GM21737 (cell line): Measurements from ENCODE around the gene ZMYND11.
"Not testable (repeated sequence)": the region's sequence is repeated elsewhere in the genome, so short reads cannot be mapped to it uniquely, and the experiment has no call there.

ENCODE experiments used
- ATAC-seq: cut with Tn5 transposase; IDR thresholded peaks from one replicate; pipeline ENCODE4 v1.9.1; 2021; ENCODE audit warnings: mild to moderate bottlenecking, moderate library complexity; ENCODE audit not compliant: unreplicated experiment

The ZMYND11 gene

GRCh38 chr10:132946-133898, 2.0 kb upstream of the ZMYND11 start:
- no peak for ATAC-seq

GRCh38 chr10:134247-135131, 766 bp upstream of the ZMYND11 start:
- ATAC-seq = peak; percentile 34

GRCh38 chr10:135601-136464, 578 bp downstream of the ZMYND11 start:
- ATAC-seq = peak; percentile 37

GRCh38 chr10:136465-136762, 1.2 kb downstream of the ZMYND11 start:
- no peak for ATAC-seq

GRCh38 chr10:137031-137430, 1.8 kb downstream of the ZMYND11 start:
- no peak for ATAC-seq

DNA sequence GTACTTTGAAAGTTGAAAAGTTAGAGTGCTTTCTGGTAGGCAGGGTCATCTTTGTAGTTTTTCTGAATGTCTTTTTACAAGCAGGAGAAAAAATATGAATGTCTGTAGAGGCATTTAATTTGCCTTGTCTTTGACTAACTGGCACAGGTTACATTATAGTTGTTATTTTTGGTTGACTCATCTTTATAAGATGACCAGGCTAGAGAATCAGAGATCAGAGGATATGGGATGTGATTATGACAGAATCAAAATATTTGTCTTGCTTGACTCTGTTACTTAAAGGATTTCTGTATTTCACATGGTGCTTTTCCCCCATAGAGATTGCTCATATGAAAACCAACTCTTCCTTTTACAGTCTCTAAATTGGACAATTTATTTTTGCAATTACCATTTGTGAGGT, 2.4 kb downstream of the ZMYND11 start:
- no peak for ATAC-seq

DNA sequence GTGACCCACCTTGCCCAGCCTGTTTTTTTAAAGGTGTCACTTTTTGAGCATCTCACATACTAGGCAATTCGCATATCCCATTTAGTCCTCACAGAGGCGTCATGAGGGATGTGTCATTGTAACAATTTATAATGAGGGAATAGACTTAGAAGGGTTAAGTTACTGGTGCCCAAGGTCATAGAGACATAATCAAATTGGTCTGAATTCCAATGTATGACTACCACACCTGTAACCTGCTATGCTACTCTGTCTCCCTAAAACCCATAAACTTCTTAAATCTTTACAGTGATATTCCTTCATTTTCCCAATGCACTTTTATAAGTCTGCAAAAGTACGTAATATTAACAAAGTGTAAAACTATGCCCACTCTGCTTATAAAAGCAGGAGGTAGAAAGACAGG, 7.1 kb downstream of the ZMYND11 start:
- ATAC-seq = no peak

GRCh38 chr10:152915-153314, 17.7 kb downstream of the ZMYND11 start:
- no peak for ATAC-seq

DNA sequence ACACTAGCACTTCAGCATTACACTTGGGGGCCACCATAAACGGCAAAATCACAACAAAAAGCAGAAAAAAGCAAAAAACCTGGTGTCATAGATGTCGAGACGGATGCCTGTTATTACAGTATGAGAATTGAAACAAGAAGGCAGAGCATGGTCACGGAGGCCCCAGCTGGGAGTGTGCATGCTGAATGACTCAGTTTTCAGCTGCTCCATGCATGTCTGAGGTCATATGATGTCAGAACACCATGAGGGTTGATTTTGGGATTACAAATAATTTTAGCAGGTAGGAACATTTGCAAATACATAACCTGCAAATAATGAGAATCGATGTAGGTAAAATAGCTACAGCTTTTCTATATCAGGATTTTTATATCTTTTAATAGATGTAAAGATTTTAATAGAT, 19.1 kb downstream of the ZMYND11 start:
- ATAC-seq = no peak

DNA sequence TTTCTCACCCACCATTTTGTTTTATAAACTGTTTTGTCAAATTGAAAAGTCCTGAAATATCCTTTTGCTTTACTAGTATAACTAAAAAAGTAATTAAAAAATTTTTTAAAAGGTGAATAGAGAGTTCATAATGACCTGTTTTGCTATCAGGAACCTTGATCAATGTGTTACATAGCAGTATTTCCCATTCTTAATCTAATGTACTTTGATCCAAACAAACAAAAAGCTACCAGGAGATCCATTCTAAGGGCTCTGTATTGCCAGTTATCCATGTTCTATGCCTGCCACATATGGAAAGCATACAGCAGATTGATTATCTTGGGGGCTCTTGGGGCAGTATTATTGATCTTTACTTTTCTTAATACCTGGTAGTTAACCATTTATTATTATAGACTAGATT, 32.1 kb downstream of the ZMYND11 start:
- ATAC-seq = no peak

DNA sequence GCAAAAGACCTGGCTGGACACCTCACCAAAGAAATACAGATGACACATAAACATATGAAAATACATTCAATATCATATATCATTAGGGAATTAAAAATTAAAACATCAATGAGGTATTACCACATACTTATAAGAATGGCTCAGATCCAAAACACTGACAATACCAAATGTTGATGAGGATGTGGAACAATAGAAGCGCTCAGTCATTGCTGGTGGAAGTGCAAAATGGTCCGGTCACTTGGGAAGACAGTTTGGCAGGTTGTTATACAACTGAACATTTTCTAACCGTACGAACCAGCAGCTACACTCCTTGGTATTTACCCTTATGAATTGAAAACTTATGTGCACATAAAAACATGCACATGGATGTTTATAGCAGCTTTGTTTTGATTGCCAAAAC, 38.5 kb downstream of the ZMYND11 start:
- ATAC-seq = no peak

DNA sequence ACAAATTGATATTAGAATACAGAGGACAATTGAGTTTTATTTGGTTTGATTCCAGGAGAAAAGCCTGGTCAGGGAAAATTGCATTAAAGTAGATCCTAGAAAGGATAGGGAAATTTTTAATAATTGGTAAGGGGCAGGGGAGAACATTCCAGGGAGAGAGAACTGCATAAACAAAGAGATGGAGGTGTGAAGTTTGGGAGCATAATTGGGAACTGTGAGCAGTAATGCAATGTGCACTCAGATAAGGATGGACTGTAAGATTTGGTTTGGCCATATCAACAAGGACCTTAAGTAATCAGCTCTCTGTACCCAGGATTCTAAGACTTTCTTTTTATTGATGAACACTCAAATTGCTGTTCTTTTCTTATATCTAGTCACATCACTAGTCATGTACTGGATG, 41.4 kb downstream of the ZMYND11 start:
- ATAC-seq = no peak

- ATAC-seq = no peak
Observed at GRCh38 chr10:178208-178607, 43.0 kb downstream of the ZMYND11 start.

DNA sequence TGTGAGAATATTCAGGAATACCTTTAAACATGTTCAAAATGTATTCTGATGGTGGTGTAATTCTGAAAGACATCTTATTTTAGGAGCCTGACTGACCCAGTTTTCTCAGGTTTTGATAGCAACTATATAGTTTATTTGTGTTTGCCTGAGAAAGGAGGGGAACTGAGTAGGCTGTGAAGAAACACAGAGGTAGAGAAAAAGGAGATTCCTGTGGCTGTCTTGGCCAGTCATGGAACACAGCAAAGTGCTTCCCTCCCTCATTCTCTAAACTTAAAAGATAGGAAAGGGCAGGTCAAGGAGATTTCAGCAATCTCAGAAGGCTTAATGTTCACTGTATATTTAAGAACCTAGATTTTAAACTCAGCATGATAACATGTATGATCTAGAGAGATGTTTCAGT, 43.5 kb downstream of the ZMYND11 start:
- ATAC-seq = no peak

GRCh38 chr10:182441-183201, 47.4 kb downstream of the ZMYND11 start:
- ATAC-seq = no peak

GRCh38 chr10:184174-184573, 48.9 kb downstream of the ZMYND11 start:
- no peak for ATAC-seq

DNA sequence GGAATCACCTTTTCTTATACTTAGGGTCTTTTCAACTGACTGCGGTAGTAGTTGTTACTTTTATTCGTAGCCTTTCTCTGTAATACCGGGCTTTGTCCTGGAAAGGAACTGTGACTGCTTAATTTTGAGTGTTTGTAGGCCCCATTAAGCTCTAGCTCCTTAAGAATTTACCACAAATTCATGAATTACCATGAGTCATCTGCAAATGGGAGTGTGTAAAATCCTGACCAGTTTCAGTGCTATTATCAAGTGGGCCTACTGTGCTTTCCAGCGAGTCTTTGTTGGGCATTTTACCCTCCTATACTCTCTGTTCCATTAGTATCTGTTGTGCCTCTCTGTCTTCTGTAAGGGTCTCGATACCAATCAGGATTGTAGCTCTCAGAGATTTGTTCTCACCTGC, 49.7 kb downstream of the ZMYND11 start:
- no peak for ATAC-seq

DNA sequence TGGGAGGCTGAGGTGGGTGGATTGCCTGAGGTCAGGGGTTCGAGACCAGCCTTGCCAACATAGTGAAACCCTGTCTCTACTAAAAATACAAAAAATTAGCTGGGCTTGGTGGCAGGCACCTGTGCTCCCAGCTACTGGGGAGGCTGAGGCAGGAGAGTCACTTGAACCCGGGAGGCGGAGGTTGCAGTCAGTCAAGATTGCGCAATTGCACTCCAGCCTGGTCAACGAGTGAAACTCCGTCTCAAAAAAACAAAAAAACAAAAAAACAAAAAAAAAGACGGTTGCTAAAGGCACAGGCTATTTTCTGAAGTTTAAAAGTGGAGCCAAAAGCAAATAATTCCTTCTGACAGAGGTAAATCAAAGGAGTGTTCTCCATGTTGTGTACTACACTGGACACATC, 50.3 kb downstream of the ZMYND11 start:
- ATAC-seq = not testable (repeated sequence)

DNA sequence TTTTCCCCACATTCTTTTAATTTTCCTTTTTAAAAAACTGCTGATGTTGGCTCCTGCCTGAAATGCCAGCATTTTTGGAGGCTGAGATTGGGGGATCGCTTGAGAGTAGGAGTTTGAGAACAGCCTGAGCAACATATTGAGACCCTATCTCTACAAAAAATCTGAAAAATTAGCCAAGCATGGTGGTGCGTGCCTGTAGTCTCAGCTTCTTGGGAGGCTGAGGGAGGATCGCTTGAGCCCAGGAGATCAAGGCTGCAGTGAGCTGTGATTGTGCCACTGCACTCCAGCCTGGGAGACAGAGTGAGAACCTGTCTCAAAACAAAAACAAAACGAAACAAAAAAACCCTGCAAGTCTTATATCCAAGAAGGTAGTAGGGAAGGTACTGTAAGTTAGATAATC, 51.7 kb downstream of the ZMYND11 start:
- ATAC-seq = no peak

DNA sequence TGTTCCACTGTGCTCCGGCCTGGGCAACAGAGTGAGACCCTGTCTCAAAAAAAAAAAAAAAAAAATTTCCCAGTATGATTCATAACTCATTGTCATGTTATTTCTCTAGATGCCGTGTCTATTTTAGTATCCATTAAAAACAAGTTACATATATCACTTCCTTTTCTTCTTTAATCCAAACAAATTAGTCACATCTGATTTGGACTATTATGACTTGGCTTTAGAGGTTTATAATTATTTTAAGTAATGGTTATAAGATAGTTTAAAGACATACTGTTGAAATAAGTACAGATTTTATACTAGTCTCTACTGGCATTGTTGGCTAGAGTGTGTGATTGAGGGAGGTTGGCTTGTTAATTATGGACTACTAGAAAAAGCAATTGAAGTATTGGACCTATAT, 53.3 kb downstream of the ZMYND11 start:
- ATAC-seq = no peak
